Ovary (tissue), 9 donors: ENCODE data around the gene SLC3A2. TPM values are rescaled to one million over a fixed set of nuclear protein-coding genes. Genes with fewer than 3 reads are reported as not detected.

Experiments
- DNase-seq, 5 donors: peaks; one replicate each; pipeline ENCODE4 v3.0.0-alpha.2; 2019 to 2020
- H3K27ac ChIP-seq, 2 donors: fragments of 200-600 bp; one replicate each; pipeline versions ENCODE4 v1.5.1 to v1.8.0; 2019 to 2022
- H3K27me3 ChIP-seq: fragments of 200-600 bp; one replicate; pipeline ENCODE4 v1.8.0; 2022
- H3K36me3 ChIP-seq: fragments of 200-600 bp; sonication (generic); one replicate; pipeline ENCODE4 v1.5.1; 2019
- H3K4me1 ChIP-seq: one replicate; pipeline ENCODE4 v1.8.1; 2013; ENCODE audit warnings: mild to moderate bottlenecking, moderate library complexity; ENCODE audit not compliant: insufficient read depth
- H3K4me3 ChIP-seq: fragments of 200-600 bp; sonication (generic); one replicate; pipeline ENCODE4 v1.5.1; 2017
- H3K9me3 ChIP-seq, 2 donors: fragments of 200-600 bp in 1 of 2; sonication (generic) in 1 of 2; one replicate each; pipeline versions ENCODE4 v1.5.1 to v1.8.1; 2013 to 2019; ENCODE audit warnings: mild to moderate bottlenecking in 1 of 2, moderate library complexity in 1 of 2
- EP300 ChIP-seq: sonication (generic); formaldehyde crosslinking; IDR thresholded peaks from one replicate; pipeline ENCODE4 v1.6.1; 2017; ENCODE audit warnings: antibody characterized with exemption
- POLR2A ChIP-seq: fragments of 450-650 bp; IDR thresholded peaks from one replicate; pipeline ENCODE4 v1.6.1; 2017; ENCODE audit warnings: antibody characterized with exemption, mild to moderate bottlenecking, moderate library complexity
- whole genome bisulfite sequencing, 3 donors: extraction: QIAGEN DNeasy Blood & Tissue Kit in 1 of 3; methylation state at CpG; one replicate each; pipeline versions ENCODE4 v1.1.5 to v1.1.7; 2013 to 2017; 5-methylcytosine and 5-hydroxymethylcytosine counted together
- intact Hi-C, 4 donors: fragments of 100-400 bp; cut with DNase I; formaldehyde crosslinking; loops; one replicate each; pipeline versions ENCODE4 v1.11.0 to v1.15.1; 2022 to 2023
- polyA plus RNA-seq, 2 donors: library from polyadenylated mRNA; stranded (reverse); fragments of 200-250 nt in 1 of 2; fragments of 350-450 nt in 1 of 2; fragmentation: Illumina TruSeq in 1 of 2; extraction: RNeasy Lipid Tissue Mini Kit (QIAGEN cat#74804) in 1 of 2; gene quantifications; one replicate each; pipeline ENCODE4 v1.2.3, GENCODE V29; 2013 to 2014
- total RNA-seq, 7 donors: library from RNA; depleted of rRNA in 2 of 7; stranded (reverse); fragments of >200 nt in 2 of 7; fragmentation: NEBNext Ultra II Directional in 3 of 7; extraction: Animal tissue kit (Norgen Biotek cat#: 25700) in 3 of 7; gene quantifications; one replicate each; pipeline versions ENCODE4 v1.1.0 to v1.2.4, GENCODE V29; 2016 to 2023
- TF ChIP-seq, protein P1 (sequence below), 3 donors: fragments of 450-650 bp in 2 of 3; fragments of 200-600 bp in 1 of 3; IDR thresholded peaks; one replicate each; pipeline versions ENCODE4 v1.5.1 to v1.8.0; 2016 to 2022; ENCODE audit warnings: antibody characterized with exemption in 3 of 3, mild to moderate bottlenecking in 1 of 3
- donor health status: DM: no; HTN: no; CAD: no; lungs with moderate emphysema.
- donor health status: DM: no; HTN: no; CAD: no.
- donor health status: Bipolar disorder and iron deficiency.
- donor health status: DM: yes; HTN: yes; CAD: no.
- donor health status: DM: no; HTN: no; CAD: no.
- donor health status: DM: yes; HTN: yes; CAD: no.

The SLC3A2 gene
- total and polyA plus RNA-seq, 9 donors: 69.0 to 430 (median 97.7) TPM

DNA sequence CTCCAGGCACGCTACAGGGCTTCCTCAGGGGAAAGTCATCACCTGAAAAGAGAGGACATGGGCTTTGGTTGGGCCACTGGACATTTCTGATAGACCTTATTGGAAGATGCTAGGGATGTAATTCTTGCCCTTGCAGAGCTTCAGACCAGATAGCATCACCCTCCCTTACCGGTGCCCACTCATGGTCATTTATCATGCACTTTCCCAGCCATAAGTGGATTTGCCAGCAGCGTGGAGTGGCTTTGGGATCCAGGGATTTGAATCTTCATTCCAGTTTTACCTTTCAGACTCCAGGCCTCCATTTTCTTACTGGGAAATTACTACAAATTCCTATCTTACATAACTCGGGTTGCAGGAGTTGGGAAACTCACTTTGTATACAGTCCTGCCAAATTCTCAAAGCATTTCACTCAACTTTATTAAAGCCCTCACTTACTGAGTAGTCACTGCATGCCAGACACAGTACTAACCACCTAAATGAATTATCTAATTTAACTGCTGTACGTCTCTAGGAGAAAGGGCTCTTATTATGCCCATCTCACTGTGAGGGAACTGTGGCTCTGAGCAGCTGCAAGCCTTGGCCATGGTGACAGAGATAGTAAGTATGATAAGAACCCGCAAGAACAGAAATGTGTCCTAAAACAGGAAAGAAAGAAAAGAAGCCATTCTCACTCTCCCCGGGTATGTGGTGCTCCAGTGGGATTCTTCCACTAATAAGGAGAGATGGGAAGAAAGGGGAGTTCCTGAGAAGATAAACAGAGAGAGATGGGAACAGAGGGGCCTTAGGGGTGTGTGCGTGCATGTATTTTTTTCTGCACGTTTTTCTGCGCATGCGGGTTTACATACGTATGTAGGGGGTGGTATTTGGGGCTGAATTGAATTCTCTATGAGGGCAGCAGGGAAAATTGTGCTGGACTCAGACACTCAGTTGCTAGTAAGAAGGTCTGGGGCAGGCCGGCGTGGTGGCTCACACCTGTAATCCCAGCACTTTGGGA is 30.7 kb downstream of the SLC3A2 start:
- H3K36me3 ChIP-seq: no peaks in the 10 kb centered on the region
- no peak for DNase-seq
- H3K27ac ChIP-seq: no peak overlapping the region
- no peaks in the 10 kb centered on the region for H3K4me1 ChIP-seq
- H3K27me3 ChIP-seq: no peaks in the 10 kb centered on the region
- TF ChIP-seq, protein P1, sequence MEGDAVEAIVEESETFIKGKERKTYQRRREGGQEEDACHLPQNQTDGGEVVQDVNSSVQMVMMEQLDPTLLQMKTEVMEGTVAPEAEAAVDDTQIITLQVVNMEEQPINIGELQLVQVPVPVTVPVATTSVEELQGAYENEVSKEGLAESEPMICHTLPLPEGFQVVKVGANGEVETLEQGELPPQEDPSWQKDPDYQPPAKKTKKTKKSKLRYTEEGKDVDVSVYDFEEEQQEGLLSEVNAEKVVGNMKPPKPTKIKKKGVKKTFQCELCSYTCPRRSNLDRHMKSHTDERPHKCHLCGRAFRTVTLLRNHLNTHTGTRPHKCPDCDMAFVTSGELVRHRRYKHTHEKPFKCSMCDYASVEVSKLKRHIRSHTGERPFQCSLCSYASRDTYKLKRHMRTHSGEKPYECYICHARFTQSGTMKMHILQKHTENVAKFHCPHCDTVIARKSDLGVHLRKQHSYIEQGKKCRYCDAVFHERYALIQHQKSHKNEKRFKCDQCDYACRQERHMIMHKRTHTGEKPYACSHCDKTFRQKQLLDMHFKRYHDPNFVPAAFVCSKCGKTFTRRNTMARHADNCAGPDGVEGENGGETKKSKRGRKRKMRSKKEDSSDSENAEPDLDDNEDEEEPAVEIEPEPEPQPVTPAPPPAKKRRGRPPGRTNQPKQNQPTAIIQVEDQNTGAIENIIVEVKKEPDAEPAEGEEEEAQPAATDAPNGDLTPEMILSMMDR (IDR thresholded peaks at IDR 0.05): no peak
- TF ChIP-seq POLR2A (no peak), EP300 (no peak)
- H3K4me3 ChIP-seq: no peak overlapping the region
- no peaks in the 10 kb centered on the region for H3K9me3 ChIP-seq
- 81 to 85% (median 85%) methylated on average over 14 of the region's 14 CpGs for WGBS, 3 donors
- intact Hi-C loops: no loop called here

DNA sequence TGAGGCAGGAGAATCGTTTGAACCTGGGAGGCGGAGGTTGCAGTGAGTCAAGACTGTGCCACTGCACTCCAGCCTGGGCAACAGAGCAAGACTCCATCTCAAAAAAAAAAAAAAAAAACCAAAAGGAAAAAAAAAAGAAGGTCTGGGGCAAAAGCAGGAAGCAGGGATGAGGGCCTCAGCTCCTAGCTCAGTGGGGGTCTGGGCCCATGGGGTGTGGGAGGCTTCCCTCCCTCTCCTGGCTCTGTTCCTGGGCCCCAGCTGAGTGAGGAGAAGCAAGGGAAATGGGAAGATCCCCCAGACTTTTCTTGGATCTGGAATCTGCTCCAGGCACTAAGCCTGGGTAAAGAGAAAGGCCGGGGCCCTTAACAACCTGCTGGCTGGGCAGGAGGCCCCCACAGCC is 31.6 kb downstream of the SLC3A2 start:
- TF ChIP-seq EP300: no peak
- TF ChIP-seq, protein P1 (IDR thresholded peaks at IDR 0.05): no peak
- TF ChIP-seq POLR2A: no peak
- DNase-seq: no peak
- Histone ChIP-seq H3K4me3 (no peak overlapping the region), H3K36me3 (no peaks in the 10 kb centered on the region), H3K4me1 (no peaks in the 10 kb centered on the region), H3K27me3 (no peaks in the 10 kb centered on the region), H3K9me3 (no peaks in the 10 kb centered on the region), H3K27ac (no peak overlapping the region)
- 86 to 94% (median 93%) methylated on average over 3 of the region's 3 CpGs for WGBS, 3 donors
- intact Hi-C loops: no loop called here

DNA sequence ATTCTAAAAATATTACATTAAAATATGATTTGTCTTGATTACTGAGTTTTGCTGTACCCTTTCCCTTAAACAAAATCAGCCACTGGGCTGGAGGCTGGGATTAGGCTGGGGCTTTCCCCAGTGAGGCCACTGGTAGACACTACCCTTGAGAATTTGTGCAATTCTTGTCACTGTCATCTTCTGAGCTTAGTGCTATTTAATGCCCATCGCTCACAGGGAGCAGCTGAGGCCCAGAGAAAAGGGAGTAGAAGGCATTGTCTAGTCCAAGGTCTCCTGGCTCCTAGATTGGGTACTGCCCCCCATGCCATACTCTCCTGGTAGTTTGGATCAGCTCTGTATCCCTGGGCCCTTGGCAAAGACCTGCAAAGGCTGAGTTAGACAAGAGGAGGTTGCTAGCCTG is 33.7 kb downstream of the SLC3A2 start:
- Histone ChIP-seq H3K4me3 (no peak overlapping the region), H3K27ac (no peak overlapping the region), H3K27me3 (no peaks in the 10 kb centered on the region), H3K36me3 (no peaks in the 10 kb centered on the region), H3K9me3 (no peaks in the 10 kb centered on the region), H3K4me1 (no peaks in the 10 kb centered on the region)
- no peak for DNase-seq
- intact Hi-C loops: no loop called here
- WGBS, 3 donors: 79 to 94% (median 89%) methylated on average over 1 of the region's 1 CpG
- TF ChIP-seq, protein P1 (IDR thresholded peaks at IDR 0.05): no peak
- no peak for TF ChIP-seq POLR2A
- no peak for TF ChIP-seq EP300

DNA sequence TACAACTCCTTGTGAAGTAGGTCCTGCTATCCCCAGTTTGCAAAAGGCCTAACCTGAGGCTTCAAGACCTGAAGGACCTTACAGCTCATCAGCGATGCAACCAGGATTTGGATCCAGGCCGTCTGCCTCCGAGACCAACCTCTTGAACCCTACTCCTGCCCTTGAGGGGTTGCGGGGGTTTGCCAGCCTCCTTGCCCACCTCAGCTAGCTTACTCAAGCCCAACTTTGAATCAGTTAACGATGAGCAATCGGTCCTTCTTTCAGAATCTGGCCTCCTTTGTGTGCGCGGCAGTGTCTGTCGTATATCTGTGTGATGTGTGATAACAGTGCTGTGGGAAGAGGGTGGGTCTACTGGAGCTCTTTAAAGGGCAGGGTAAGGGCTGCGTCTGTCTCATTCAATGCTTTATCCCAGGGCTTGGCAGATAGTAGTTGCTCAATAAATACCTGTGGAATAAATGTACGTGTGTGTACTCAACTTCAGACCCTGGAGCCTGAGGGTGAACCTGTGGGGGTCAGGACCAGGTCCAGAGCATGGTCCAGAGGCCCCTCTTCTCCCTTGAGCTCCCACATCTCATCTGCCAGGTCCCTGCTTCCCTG is 37.3 kb downstream of the SLC3A2 start:
- Histone ChIP-seq H3K9me3 (peaks cover 0 to 1% of the 10 kb centered on the region in 2 donors), H3K27me3 (no peaks in the 10 kb centered on the region), H3K4me3 (no peak overlapping the region), H3K4me1 (no peaks in the 10 kb centered on the region), H3K36me3 (no peaks in the 10 kb centered on the region), H3K27ac (no peak overlapping the region)
- 85 to 88% (median 87%) methylated on average over 11 of the region's 11 CpGs for WGBS, 3 donors
- DNase-seq: no peak
- intact Hi-C loops: loop anchor here in 1 of 4 donors (5.0 kb wide), 1 partner anchor 99 kb away; the partner anchor contains the start of gene SLC22A8
- TF ChIP-seq, protein P1 (IDR thresholded peaks at IDR 0.05): no peak
- no peak for TF ChIP-seq POLR2A
